ENCODE results near the gene SPRYD7. TPM values are rescaled to one million over a fixed set of nuclear protein-coding genes. Genes with fewer than 3 reads are reported as not detected.

The SPRYD7 gene
- total and polyA plus RNA-seq, 2 donors (not counting 1 experiment from before 2014, with no cell fraction given), result 5.9 to 6.6 TPM

DNA sequence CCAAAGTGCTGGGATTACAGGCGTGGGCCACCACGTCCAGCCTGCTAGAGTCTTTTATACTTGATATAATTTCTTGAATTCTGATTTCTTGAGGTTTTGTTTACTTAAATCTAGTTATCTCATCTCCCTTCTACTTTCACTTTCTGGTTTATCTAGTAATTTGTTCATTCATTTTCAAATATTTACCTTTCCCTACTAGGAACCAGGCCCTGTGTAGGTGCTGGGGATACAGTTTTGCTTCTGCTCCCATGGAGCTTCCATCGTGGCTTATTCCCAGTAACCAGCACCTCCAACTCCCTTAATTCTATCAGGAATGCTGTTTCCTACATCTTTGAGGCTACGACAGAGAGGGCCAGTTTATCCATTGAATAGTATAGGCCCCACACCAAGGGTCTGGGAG, 36.6 kb upstream of the SPRYD7 start:
- Histone ChIP-seq H3K27me3 (ENCODE audit: control insufficient read depth, insufficient read depth, low read length) (no peaks in the 10 kb centered on the region), H3K9ac (ENCODE audit: insufficient read depth, low read length) (no peak overlapping the region), H3K79me2 (ENCODE audit: control insufficient read depth, insufficient read depth, low read length) (no peaks in the 10 kb centered on the region), H4K20me1 (ENCODE audit: control insufficient read depth, extremely low read depth, insufficient read depth, low read length) (no peaks in the 10 kb centered on the region), H3K36me3 (ENCODE audit: control insufficient read depth, insufficient read depth, low read length) (no peaks in the 10 kb centered on the region), H3K27ac (ENCODE audit: insufficient read depth, low read length) (no peak overlapping the region), H3K4me2 (ENCODE audit: extremely low read depth, insufficient read depth, low read length) (no peak overlapping the region), H3K4me3 (replicated peaks in 1 of 4; ENCODE audit: control extremely low read depth in 1 of 4, insufficient read depth in 1 of 4, low read depth in 3 of 4, low read length in 4 of 4) (no peak overlapping the region), H3K4me1 (ENCODE audit: control insufficient read depth, extremely low read depth, insufficient read depth, low read length) (no peaks in the 10 kb centered on the region), H3K9me3 (ENCODE audit: control insufficient read depth, insufficient read depth, low read depth, low read length) (no peaks in the 10 kb centered on the region), H2AFZ (ENCODE audit: low read length) (no peak overlapping the region)
- TF ChIP-seq, protein P1, sequence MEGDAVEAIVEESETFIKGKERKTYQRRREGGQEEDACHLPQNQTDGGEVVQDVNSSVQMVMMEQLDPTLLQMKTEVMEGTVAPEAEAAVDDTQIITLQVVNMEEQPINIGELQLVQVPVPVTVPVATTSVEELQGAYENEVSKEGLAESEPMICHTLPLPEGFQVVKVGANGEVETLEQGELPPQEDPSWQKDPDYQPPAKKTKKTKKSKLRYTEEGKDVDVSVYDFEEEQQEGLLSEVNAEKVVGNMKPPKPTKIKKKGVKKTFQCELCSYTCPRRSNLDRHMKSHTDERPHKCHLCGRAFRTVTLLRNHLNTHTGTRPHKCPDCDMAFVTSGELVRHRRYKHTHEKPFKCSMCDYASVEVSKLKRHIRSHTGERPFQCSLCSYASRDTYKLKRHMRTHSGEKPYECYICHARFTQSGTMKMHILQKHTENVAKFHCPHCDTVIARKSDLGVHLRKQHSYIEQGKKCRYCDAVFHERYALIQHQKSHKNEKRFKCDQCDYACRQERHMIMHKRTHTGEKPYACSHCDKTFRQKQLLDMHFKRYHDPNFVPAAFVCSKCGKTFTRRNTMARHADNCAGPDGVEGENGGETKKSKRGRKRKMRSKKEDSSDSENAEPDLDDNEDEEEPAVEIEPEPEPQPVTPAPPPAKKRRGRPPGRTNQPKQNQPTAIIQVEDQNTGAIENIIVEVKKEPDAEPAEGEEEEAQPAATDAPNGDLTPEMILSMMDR (conservative IDR thresholded peaks at IDR 0.05 in 1 of 2, IDR thresholded peaks at IDR 0.05 in 1 of 2; ENCODE audit: low read depth in 1 of 2, low read length in 2 of 2), result no peak
- TF ChIP-seq EZH2 (IDR thresholded peaks at IDR 0.05; ENCODE audit: low read length, missing control alignments), result no peak
- no peak for DNase-seq (ENCODE audit: low read depth in 2 of 2)

DNA sequence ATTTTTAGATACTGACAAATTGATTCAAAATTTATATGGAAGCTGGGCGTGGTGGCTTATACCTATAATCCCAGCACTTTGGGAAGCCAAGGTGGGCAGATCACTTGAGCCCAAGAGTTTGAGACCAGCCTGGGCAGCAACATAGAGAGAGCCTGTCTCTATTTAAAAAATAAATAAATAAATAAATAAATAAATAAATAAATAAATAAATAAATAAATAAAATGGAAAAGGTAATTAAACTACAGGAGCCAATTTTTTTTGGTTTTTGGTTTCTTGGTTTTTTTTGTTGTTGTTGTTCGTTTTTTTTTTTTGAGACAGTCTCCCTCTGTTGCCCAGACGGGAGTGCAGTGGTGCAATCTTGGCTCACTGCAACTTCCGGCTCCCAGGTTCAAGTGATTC, 31.3 kb upstream of the SPRYD7 start:
- Histone ChIP-seq H2AFZ (ENCODE audit: low read length) (no peak overlapping the region), H3K9me3 (ENCODE audit: control insufficient read depth, insufficient read depth, low read depth, low read length) (no peaks in the 10 kb centered on the region), H3K4me2 (ENCODE audit: extremely low read depth, insufficient read depth, low read length) (no peak overlapping the region), H3K4me1 (ENCODE audit: control insufficient read depth, extremely low read depth, insufficient read depth, low read length) (no peaks in the 10 kb centered on the region), H3K79me2 (ENCODE audit: control insufficient read depth, insufficient read depth, low read length) (no peaks in the 10 kb centered on the region), H4K20me1 (ENCODE audit: control insufficient read depth, extremely low read depth, insufficient read depth, low read length) (no peaks in the 10 kb centered on the region), H3K4me3 (replicated peaks in 1 of 4; ENCODE audit: control extremely low read depth in 1 of 4, insufficient read depth in 1 of 4, low read depth in 3 of 4, low read length in 4 of 4) (no peak overlapping the region), H3K27me3 (ENCODE audit: control insufficient read depth, insufficient read depth, low read length) (no peaks in the 10 kb centered on the region), H3K9ac (ENCODE audit: insufficient read depth, low read length) (no peak overlapping the region), H3K27ac (ENCODE audit: insufficient read depth, low read length) (no peak overlapping the region), H3K36me3 (ENCODE audit: control insufficient read depth, insufficient read depth, low read length) (no peaks in the 10 kb centered on the region)
- no peak for DNase-seq (ENCODE audit: low read depth in 2 of 2)
- TF ChIP-seq, protein P1 (conservative IDR thresholded peaks at IDR 0.05 in 1 of 2, IDR thresholded peaks at IDR 0.05 in 1 of 2; ENCODE audit: low read depth in 1 of 2, low read length in 2 of 2), result no peak
- no peak for TF ChIP-seq EZH2 (IDR thresholded peaks at IDR 0.05; ENCODE audit: low read length, missing control alignments)

DNA sequence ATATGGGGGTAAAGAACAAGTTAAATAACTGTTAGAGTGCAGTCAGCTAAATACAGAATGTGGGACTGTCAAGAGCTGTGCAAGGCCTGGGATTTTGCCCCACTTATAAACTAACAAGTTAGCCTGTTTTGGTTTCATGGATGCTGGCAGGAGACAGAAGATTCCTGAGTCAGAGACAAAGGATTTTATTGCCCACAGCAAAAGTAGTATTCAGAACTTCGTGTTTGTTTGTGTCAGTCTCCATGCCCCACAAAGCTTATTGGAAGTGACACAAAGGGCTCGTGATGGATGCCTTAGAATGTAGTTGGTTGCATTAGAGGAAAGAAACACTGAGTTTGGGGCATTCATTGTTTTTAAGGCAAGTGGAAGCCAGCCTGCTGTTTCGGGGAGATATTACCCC, 22.2 kb upstream of the SPRYD7 start:
- Histone ChIP-seq H3K9ac (ENCODE audit: insufficient read depth, low read length) (no peak overlapping the region), H3K4me2 (ENCODE audit: extremely low read depth, insufficient read depth, low read length) (no peak overlapping the region), H3K4me3 (replicated peaks in 1 of 4; ENCODE audit: control extremely low read depth in 1 of 4, insufficient read depth in 1 of 4, low read depth in 3 of 4, low read length in 4 of 4) (no peak overlapping the region), H3K4me1 (ENCODE audit: control insufficient read depth, extremely low read depth, insufficient read depth, low read length) (no peaks in the 10 kb centered on the region), H3K9me3 (ENCODE audit: control insufficient read depth, insufficient read depth, low read depth, low read length) (no peaks in the 10 kb centered on the region), H2AFZ (ENCODE audit: low read length) (no peak overlapping the region), H3K79me2 (ENCODE audit: control insufficient read depth, insufficient read depth, low read length) (no peaks in the 10 kb centered on the region), H3K36me3 (ENCODE audit: control insufficient read depth, insufficient read depth, low read length) (no peaks in the 10 kb centered on the region), H3K27ac (ENCODE audit: insufficient read depth, low read length) (no peak overlapping the region), H4K20me1 (ENCODE audit: control insufficient read depth, extremely low read depth, insufficient read depth, low read length) (no peaks in the 10 kb centered on the region), H3K27me3 (ENCODE audit: control insufficient read depth, insufficient read depth, low read length) (no peaks in the 10 kb centered on the region)
- TF ChIP-seq EZH2 (IDR thresholded peaks at IDR 0.05; ENCODE audit: low read length, missing control alignments), result no peak
- TF ChIP-seq, protein P1 (conservative IDR thresholded peaks at IDR 0.05 in 1 of 2, IDR thresholded peaks at IDR 0.05 in 1 of 2; ENCODE audit: low read depth in 1 of 2, low read length in 2 of 2), result no peak
- peak in 1 of 2 donors; percentile 37 for DNase-seq (ENCODE audit: low read depth in 2 of 2)

All from fibroblast of lung (primary cell).